Neuronal stem cell (in vitro differentiated cells): ENCODE measurements around the gene BCKDHB.

Source experiments
- DNase-seq: peaks from one replicate; pipeline ENCODE4 v3.0.0-alpha.2; 2013; ENCODE audit warnings: low spot score
- H2AFZ ChIP-seq: one replicate; pipeline ENCODE4 v1.6.1; 2013; ENCODE audit warnings: mild to moderate bottlenecking, low read length, inconsistent platforms
- H2AK5ac ChIP-seq: 2 replicates; pipeline ENCODE4 v1.6.1; 2013; ENCODE audit warnings: low read depth, mild to moderate bottlenecking, inconsistent platforms, low read length, moderate library complexity, mixed read lengths
- H2BK120ac ChIP-seq: 2 replicates; pipeline ENCODE4 v1.6.1; 2013; ENCODE audit warnings: low read depth, mild to moderate bottlenecking, inconsistent platforms, low read length, moderate library complexity, mixed read lengths
- H2BK12ac ChIP-seq: one replicate; pipeline ENCODE4 v1.6.1; 2013; ENCODE audit warnings: low read length, inconsistent platforms
- H2BK15ac ChIP-seq: 2 replicates; pipeline ENCODE4 v1.6.1; 2013; ENCODE audit warnings: mild to moderate bottlenecking, low read length, inconsistent platforms, mixed read lengths
- H2BK5ac ChIP-seq: one replicate; pipeline ENCODE4 v1.6.1; 2013; ENCODE audit warnings: inconsistent platforms, mild to moderate bottlenecking, low read length, moderate library complexity
- H3K14ac ChIP-seq: one replicate; pipeline ENCODE4 v1.6.1; 2013; ENCODE audit warnings: low read length, inconsistent platforms
- H3K18ac ChIP-seq: 2 replicates; pipeline ENCODE4 v1.6.1; 2013; ENCODE audit warnings: low read length, inconsistent platforms
- H3K23ac ChIP-seq: 2 replicates; pipeline ENCODE4 v1.6.1; 2013; ENCODE audit warnings: low read depth, mild to moderate bottlenecking, mixed read lengths, low read length, inconsistent platforms; ENCODE audit not compliant: poor library complexity
- H3K27ac ChIP-seq: replicated peaks from 3 replicates; pipeline ENCODE4 v1.5.1; 2013; ENCODE audit warnings: low read length, inconsistent platforms
- H3K27me3 ChIP-seq, 3 experiments: 2 replicates each; pipeline ENCODE4 v1.6.1; 2013; ENCODE audit warnings: low read length in 3 of 3, mild to moderate bottlenecking in 2 of 3, inconsistent platforms in 1 of 3, low read depth in 1 of 3, mixed read lengths in 1 of 3, moderate library complexity in 1 of 3; ENCODE audit not compliant: control insufficient read depth in 3 of 3, insufficient read depth in 3 of 3
- H3K36me3 ChIP-seq, 2 donors: replicated peaks in 1 of 2; 2 replicates each; pipeline ENCODE4 v1.6.1; 2013; ENCODE audit warnings: low read length in 2 of 2; ENCODE audit not compliant: control insufficient read depth in 2 of 2, insufficient read depth in 2 of 2
- H3K4ac ChIP-seq: 2 replicates; pipeline ENCODE4 v1.6.1; 2013; ENCODE audit warnings: inconsistent platforms, mild to moderate bottlenecking, low read length, moderate library complexity
- H3K4me1 ChIP-seq, 2 donors: 1 replicate in 1 of 2; 2 replicates in 1 of 2; pipeline ENCODE4 v1.6.1; 2013; ENCODE audit warnings: low read length in 2 of 2, low read depth in 1 of 2; ENCODE audit not compliant: control insufficient read depth in 2 of 2, insufficient read depth in 1 of 2
- H3K4me2 ChIP-seq: one replicate; pipeline ENCODE4 v1.6.1; 2013; ENCODE audit warnings: mild to moderate bottlenecking, low read length, inconsistent platforms; ENCODE audit not compliant: insufficient read depth, poor library complexity, severe bottlenecking
- H3K4me3 ChIP-seq, 2 donors: 2 replicates each; pipeline ENCODE4 v1.5.1; 2013; ENCODE audit warnings: low read length in 2 of 2, mild to moderate bottlenecking in 2 of 2, inconsistent platforms in 1 of 2, moderate library complexity in 1 of 2
- H3K79me1 ChIP-seq: one replicate; pipeline ENCODE4 v1.6.1; 2013; ENCODE audit warnings: low read depth, mild to moderate bottlenecking, inconsistent platforms, low read length, moderate library complexity
- H3K9ac ChIP-seq: one replicate; pipeline ENCODE4 v1.6.1; 2013; ENCODE audit warnings: mild to moderate bottlenecking, low read depth, low read length, inconsistent platforms; ENCODE audit not compliant: poor library complexity
- H3K9me3 ChIP-seq, 2 donors: replicated peaks in 1 of 2; 2 replicates each; pipeline versions ENCODE3 to v1.6.1; 2013; ENCODE audit warnings: low read length in 2 of 2, mild to moderate bottlenecking in 2 of 2, inconsistent platforms in 1 of 2, low read depth in 1 of 2, mixed read lengths in 1 of 2, moderate library complexity in 1 of 2; ENCODE audit not compliant: control insufficient read depth in 2 of 2, insufficient read depth in 1 of 2
- H4K8ac ChIP-seq: one replicate; pipeline ENCODE4 v1.6.1; 2013; ENCODE audit warnings: low read depth, mild to moderate bottlenecking, inconsistent platforms, low read length, moderate library complexity
- H4K91ac ChIP-seq: one replicate; pipeline ENCODE4 v1.6.1; 2013; ENCODE audit warnings: low read length, low read depth, mild to moderate bottlenecking, inconsistent platforms; ENCODE audit not compliant: poor library complexity
- WGBS, 2 donors: extraction: QIAGEN DNeasy Blood & Tissue Kit; methylation state at CpG; one replicate each; pipeline ENCODE4 v1.1.7; 2013; ENCODE audit warnings: missing lambda C conversion rate in 2 of 2, mixed read lengths in 1 of 2; ENCODE audit not compliant: insufficient read length in 2 of 2, insufficient replicate concordance in 1 of 2; ENCODE audit errors: extremely low coverage in 2 of 2; 5-methylcytosine and 5-hydroxymethylcytosine counted together

Gene BCKDHB

DNA sequence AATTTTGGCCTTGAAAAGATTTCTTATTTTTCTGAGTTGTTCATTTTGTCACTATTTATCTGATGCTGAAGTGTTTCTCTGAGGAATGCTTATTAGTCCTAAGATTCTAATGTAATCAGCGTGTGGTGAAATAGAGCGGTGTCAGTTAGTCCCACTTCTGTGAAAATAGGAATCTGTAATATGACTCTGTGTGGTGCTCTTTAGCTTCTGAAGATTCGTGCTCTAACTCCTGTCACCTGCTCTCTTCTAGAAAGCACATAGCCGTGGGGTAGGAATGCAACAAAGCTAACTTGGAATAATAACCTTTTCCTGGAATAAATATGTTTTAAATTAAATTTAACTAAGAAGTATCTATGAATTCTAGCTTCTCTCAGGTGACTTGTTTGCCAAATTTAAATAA lies 90.4 kb downstream of the BCKDHB start:
- no peak overlapping the region for H2BK5ac ChIP-seq
- H3K27ac ChIP-seq: no peak overlapping the region
- H3K9ac ChIP-seq: no peak overlapping the region
- no peak overlapping the region for H2AFZ ChIP-seq
- no peak overlapping the region for H3K23ac ChIP-seq
- no peak overlapping the region for H3K14ac ChIP-seq
- H4K91ac ChIP-seq: no peak overlapping the region
- no peak overlapping the region for H2BK120ac ChIP-seq
- no peaks in the 10 kb centered on the region for H3K36me3 ChIP-seq
- no peak overlapping the region for H2BK15ac ChIP-seq
- no peak overlapping the region for H4K8ac ChIP-seq
- H3K18ac ChIP-seq: no peak overlapping the region
- H3K4me3 ChIP-seq: no peak overlapping the region
- no peaks in the 10 kb centered on the region for H3K79me1 ChIP-seq
- H3K27me3 ChIP-seq: no peaks in the 10 kb centered on the region
- no peak overlapping the region for H3K4ac ChIP-seq
- no CpG with 5 or more reads among the region's 4 CpGs for WGBS, 2 donors
- no peaks in the 10 kb centered on the region for H3K4me1 ChIP-seq
- H3K4me2 ChIP-seq: no peak overlapping the region
- no peaks in the 10 kb centered on the region for H3K9me3 ChIP-seq
- H2AK5ac ChIP-seq: no peak overlapping the region
- DNase-seq: no peak
- no peak overlapping the region for H2BK12ac ChIP-seq

DNA sequence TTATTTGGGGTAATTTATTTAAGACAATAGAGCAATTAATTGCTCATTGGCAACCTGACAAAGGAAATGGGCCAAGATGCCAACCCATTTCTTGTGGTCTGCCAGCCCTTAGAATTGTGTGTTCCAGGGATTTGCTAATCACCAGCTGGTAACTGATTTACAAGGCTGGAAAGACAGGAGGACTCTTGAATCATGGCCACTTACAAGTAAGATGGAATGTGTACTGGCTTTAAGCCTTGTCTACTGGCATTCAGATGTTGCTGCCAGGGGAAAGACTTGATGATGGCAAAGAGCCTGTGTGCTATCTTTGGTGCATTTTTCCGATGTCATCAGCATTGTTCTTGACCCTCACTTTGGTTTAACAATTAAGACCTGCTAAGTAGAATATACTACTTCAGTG lies 91.0 kb downstream of the BCKDHB start:
- no peak overlapping the region for H3K27ac ChIP-seq
- no peak overlapping the region for H4K91ac ChIP-seq
- no peak overlapping the region for H2AFZ ChIP-seq
- H3K27me3 ChIP-seq: no peaks in the 10 kb centered on the region
- H3K9me3 ChIP-seq: no peaks in the 10 kb centered on the region
- H3K4me1 ChIP-seq: no peaks in the 10 kb centered on the region
- H2BK120ac ChIP-seq: no peak overlapping the region
- no peak overlapping the region for H3K23ac ChIP-seq
- H2AK5ac ChIP-seq: no peak overlapping the region
- H3K9ac ChIP-seq: no peak overlapping the region
- H2BK12ac ChIP-seq: no peak overlapping the region
- H3K79me1 ChIP-seq: no peaks in the 10 kb centered on the region
- H3K18ac ChIP-seq: no peak overlapping the region
- H2BK5ac ChIP-seq: no peak overlapping the region
- no peaks in the 10 kb centered on the region for H3K36me3 ChIP-seq
- no peak overlapping the region for H4K8ac ChIP-seq
- no peak overlapping the region for H3K4ac ChIP-seq
- no peak for DNase-seq
- H3K14ac ChIP-seq: no peak overlapping the region
- no peak overlapping the region for H3K4me2 ChIP-seq
- no peak overlapping the region for H3K4me3 ChIP-seq
- no peak overlapping the region for H2BK15ac ChIP-seq
- no CpG with 5 or more reads among the region's 1 CpG for WGBS, 2 donors

- Histone ChIP-seq H4K8ac (no peak overlapping the region), H2BK5ac (no peak overlapping the region), H2AFZ (no peak overlapping the region), H3K4ac (no peak overlapping the region), H3K4me1 (no peaks in the 10 kb centered on the region), H3K4me2 (no peak overlapping the region), H3K27me3 (no peaks in the 10 kb centered on the region), H3K9me3 (no peaks in the 10 kb centered on the region), H3K18ac (no peak overlapping the region), H2AK5ac (no peak overlapping the region), H3K4me3 (no peak overlapping the region), H4K91ac (no peak overlapping the region), H3K23ac (no peak overlapping the region), H3K14ac (no peak overlapping the region), H3K79me1 (no peaks in the 10 kb centered on the region), H2BK12ac (no peak overlapping the region), H3K36me3 (peaks cover 0 to 2% of the 10 kb centered on the region in 2 donors), H3K27ac (no peak overlapping the region), H2BK120ac (no peak overlapping the region), H2BK15ac (no peak overlapping the region), H3K9ac (no peak overlapping the region)
- no CpG with 5 or more reads among the region's 4 CpGs for WGBS, 2 donors
- no peak for DNase-seq
Observed at GRCh38 chr6:80197986-80198385, 91.5 kb downstream of the BCKDHB start.

DNA sequence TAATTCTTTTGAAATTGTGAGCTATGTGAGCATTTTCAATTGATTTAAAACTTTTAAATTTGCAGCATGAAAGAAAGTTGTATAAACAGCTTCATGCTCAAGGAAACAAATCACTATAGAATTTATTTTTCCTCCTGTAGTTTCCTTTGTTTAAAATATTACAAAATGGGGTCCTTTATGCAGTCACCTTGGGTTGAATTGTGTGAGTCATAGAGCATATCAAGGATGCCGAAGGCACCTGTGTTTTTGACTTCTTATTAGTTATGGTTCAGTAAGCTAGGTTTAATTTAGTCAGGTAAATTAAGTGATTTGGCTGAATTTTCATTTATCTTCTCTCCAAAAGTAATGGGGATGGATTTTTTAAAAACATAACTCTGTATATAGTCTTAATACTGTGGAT lies 96.8 kb downstream of the BCKDHB start:
- no CpG with 5 or more reads among the region's 1 CpG for WGBS, 2 donors
- no peak overlapping the region for H4K8ac ChIP-seq
- no peak overlapping the region for H3K4me2 ChIP-seq

More for the DNA sequence above, 96.8 kb downstream of the BCKDHB start:
- no peak for DNase-seq
- Histone ChIP-seq H3K27ac (no peak overlapping the region), H4K91ac (no peak overlapping the region), H3K9ac (no peak overlapping the region), H2AFZ (no peak overlapping the region), H3K14ac (no peak overlapping the region), H2BK120ac (no peak overlapping the region), H3K4me1 (no peaks in the 10 kb centered on the region), H3K23ac (no peak overlapping the region), H3K79me1 (no peaks in the 10 kb centered on the region), H2BK5ac (no peak overlapping the region), H3K18ac (no peak overlapping the region), H3K27me3 (no peaks in the 10 kb centered on the region), H3K4ac (no peak overlapping the region), H3K4me3 (no peak overlapping the region), H2BK12ac (no peak overlapping the region), H2BK15ac (no peak overlapping the region), H2AK5ac (no peak overlapping the region), H3K9me3 (no peaks in the 10 kb centered on the region), H3K36me3 (peaks cover 0 to 27% of the 10 kb centered on the region in 2 donors)
